Neural cell (in vitro differentiated cells): ENCODE results near the gene NPW.

ENCODE experiments used
- EP300 ChIP-seq: fragments of 450-650 bp; conservative IDR thresholded peaks from 2 replicates; pipeline ENCODE4 v1.6.1; 2014; ENCODE audit warnings: antibody characterized with exemption, mild to moderate bottlenecking, moderate library complexity; ENCODE audit not compliant: poor library complexity, severe bottlenecking
- EZH2 ChIP-seq: fragments of 200-600, 300-800 bp; shearing (Covaris generic), sonication (generic); IDR thresholded peaks from 2 replicates; pipeline ENCODE4 v1.6.1; 2014; ENCODE audit warnings: antibody characterized with exemption, low read length, borderline replicate concordance, mild to moderate bottlenecking; ENCODE audit not compliant: insufficient read depth, poor library complexity, severe bottlenecking
- POLR2AphosphoS5 ChIP-seq: IDR thresholded peaks from 2 replicates; pipeline ENCODE4 v1.6.1; 2012
- RAD21 ChIP-seq: fragments of 450-650 bp; conservative IDR thresholded peaks from 2 replicates; pipeline ENCODE4 v1.6.1; 2014; ENCODE audit warnings: antibody characterized with exemption, mild to moderate bottlenecking, moderate library complexity
- SMC3 ChIP-seq: fragments of 450-650 bp; conservative IDR thresholded peaks from 2 replicates; pipeline ENCODE4 v1.6.1; 2014; ENCODE audit warnings: antibody characterized with exemption, mild to moderate bottlenecking, moderate library complexity; ENCODE audit not compliant: poor library complexity
- TAF1 ChIP-seq: IDR thresholded peaks from 2 replicates; pipeline ENCODE4 v1.6.1; 2012; ENCODE audit warnings: low read depth
- TF ChIP-seq, protein P1 (sequence below): fragments of 450-650 bp; IDR thresholded peaks from 2 replicates; pipeline ENCODE4 v1.5.1; 2014; ENCODE audit warnings: antibody characterized with exemption, mild to moderate bottlenecking, moderate library complexity; ENCODE audit not compliant: poor library complexity, severe bottlenecking
- TF ChIP-seq, protein P2 (sequence below): IDR thresholded peaks from 2 replicates; pipeline ENCODE4 v1.6.1; 2012; ENCODE audit warnings: borderline replicate concordance

DNA sequence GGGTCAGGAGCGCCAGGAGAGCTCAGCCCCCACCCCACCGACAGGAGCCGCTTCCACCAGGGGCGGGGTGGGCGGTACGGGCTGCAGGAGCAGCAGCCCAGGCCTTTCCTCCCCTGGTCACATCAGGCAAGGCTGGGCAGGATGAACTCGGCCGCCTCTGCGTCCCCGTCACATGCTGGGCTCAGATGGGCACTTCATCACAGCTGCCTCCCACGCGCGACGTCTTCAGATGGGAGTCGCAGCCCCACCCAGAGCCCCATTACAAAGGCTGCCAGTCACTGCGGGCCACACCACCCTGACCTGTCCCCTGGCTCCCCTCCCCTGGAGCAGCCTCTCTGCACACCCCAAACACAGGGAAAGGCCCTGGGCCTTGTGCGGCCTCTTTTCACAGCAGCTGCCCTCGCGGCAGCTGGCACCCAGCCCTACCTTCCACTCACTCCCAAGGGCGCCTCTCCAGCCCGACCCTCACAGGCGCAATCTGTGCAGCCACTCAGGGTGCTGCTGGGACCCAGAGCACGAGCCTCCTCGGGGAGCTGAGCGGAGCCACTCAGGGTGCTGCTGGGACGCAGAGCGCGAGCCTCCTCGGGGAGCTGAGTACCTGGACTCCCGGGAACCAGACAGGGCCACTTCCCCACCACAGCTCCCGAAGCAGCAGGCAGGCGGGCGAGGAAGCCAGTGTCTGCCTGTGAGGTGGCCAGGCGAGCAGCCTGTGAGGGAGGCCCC is 14.6 kb upstream of the NPW start:
- TF ChIP-seq POLR2AphosphoS5 (no peak), EZH2 (no peak), SMC3 (no peak), RAD21 (no peak), EP300 (no peak), TAF1 (no peak)
- TF ChIP-seq, protein P1, sequence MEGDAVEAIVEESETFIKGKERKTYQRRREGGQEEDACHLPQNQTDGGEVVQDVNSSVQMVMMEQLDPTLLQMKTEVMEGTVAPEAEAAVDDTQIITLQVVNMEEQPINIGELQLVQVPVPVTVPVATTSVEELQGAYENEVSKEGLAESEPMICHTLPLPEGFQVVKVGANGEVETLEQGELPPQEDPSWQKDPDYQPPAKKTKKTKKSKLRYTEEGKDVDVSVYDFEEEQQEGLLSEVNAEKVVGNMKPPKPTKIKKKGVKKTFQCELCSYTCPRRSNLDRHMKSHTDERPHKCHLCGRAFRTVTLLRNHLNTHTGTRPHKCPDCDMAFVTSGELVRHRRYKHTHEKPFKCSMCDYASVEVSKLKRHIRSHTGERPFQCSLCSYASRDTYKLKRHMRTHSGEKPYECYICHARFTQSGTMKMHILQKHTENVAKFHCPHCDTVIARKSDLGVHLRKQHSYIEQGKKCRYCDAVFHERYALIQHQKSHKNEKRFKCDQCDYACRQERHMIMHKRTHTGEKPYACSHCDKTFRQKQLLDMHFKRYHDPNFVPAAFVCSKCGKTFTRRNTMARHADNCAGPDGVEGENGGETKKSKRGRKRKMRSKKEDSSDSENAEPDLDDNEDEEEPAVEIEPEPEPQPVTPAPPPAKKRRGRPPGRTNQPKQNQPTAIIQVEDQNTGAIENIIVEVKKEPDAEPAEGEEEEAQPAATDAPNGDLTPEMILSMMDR = no peak
- TF ChIP-seq, protein P2, sequence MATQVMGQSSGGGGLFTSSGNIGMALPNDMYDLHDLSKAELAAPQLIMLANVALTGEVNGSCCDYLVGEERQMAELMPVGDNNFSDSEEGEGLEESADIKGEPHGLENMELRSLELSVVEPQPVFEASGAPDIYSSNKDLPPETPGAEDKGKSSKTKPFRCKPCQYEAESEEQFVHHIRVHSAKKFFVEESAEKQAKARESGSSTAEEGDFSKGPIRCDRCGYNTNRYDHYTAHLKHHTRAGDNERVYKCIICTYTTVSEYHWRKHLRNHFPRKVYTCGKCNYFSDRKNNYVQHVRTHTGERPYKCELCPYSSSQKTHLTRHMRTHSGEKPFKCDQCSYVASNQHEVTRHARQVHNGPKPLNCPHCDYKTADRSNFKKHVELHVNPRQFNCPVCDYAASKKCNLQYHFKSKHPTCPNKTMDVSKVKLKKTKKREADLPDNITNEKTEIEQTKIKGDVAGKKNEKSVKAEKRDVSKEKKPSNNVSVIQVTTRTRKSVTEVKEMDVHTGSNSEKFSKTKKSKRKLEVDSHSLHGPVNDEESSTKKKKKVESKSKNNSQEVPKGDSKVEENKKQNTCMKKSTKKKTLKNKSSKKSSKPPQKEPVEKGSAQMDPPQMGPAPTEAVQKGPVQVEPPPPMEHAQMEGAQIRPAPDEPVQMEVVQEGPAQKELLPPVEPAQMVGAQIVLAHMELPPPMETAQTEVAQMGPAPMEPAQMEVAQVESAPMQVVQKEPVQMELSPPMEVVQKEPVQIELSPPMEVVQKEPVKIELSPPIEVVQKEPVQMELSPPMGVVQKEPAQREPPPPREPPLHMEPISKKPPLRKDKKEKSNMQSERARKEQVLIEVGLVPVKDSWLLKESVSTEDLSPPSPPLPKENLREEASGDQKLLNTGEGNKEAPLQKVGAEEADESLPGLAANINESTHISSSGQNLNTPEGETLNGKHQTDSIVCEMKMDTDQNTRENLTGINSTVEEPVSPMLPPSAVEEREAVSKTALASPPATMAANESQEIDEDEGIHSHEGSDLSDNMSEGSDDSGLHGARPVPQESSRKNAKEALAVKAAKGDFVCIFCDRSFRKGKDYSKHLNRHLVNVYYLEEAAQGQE = no peak
